HG03521 (cell line): Measurements from ENCODE around the gene FKRP.
A peak's percentile ranks its signal among the peaks of the same experiment; 100 is the strongest.
"Not testable (repeated sequence)": the region's sequence is repeated elsewhere in the genome, so short reads cannot be mapped to it uniquely, and the experiment has no call there.

Source experiments
- ATAC-seq: cut with Tn5 transposase; IDR thresholded peaks from one replicate; pipeline ENCODE4 v1.9.1; 2021; ENCODE audit warnings: mild to moderate bottlenecking, moderate library complexity; ENCODE audit not compliant: unreplicated experiment

Gene FKRP

GRCh38 chr19:46745521-46746280 lies at the start of gene FKRP:
Gene FKRP (plus strand): TSS chr19:46746057. CDS start chr19:46755451, 9,394 bp downstream.
- ATAC-seq, result peak; percentile 45

DNA sequence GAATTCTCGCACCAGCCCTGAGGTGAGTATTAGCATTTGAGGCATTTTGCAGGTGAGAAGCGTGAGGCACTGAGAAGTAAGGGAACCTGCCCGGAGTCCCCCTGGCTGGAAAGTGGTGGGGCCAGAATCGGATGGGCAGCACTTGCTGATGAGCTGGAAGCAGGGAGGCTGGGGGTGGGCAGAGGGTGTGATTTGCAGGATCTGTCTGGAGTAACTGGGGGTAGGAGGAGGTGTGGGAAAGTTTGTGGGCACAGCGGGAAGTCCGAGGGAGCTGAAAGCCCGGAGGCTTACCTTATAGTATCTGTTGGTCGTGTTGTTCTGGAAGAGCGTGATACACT lies 49.0 kb upstream of the FKRP start:
- ATAC-seq, result no peak

DNA sequence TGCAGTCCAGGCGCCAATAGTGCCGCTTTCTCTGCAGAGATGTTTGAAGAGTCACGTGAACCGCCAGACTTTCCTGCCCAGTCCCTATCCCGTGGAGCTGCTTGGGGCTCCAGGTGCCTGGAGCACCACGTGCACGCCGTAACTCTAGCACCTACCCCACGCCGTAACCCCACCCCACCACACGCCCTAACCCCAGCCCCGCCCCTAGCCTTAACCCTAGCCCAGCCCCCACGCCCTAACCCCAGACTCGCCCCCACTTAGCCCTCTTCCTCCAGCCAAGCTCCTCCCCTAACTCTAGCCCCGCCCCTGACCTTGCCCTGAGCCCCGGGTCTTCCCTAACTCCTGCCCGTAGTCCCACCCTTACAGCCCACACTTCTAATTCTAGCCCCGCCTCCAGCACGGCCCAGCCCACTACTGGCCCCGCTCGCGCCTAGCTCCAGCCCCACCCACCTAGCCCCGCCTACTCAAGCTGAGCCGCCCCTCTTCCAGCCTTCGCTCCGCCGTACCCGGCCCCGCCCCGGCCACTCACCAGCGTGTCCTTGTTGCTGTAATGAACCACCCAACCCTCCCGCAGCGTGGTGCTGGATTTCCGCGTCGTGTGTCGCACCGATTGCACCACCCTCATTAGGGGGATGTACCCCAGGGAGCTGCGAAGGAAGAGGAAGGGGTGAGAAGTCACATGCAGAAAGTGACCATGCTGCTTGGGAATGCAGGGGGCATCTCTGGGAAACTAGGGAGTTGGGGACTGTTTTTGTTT lies 48.5 kb upstream of the FKRP start:
- ATAC-seq, result no peak

DNA sequence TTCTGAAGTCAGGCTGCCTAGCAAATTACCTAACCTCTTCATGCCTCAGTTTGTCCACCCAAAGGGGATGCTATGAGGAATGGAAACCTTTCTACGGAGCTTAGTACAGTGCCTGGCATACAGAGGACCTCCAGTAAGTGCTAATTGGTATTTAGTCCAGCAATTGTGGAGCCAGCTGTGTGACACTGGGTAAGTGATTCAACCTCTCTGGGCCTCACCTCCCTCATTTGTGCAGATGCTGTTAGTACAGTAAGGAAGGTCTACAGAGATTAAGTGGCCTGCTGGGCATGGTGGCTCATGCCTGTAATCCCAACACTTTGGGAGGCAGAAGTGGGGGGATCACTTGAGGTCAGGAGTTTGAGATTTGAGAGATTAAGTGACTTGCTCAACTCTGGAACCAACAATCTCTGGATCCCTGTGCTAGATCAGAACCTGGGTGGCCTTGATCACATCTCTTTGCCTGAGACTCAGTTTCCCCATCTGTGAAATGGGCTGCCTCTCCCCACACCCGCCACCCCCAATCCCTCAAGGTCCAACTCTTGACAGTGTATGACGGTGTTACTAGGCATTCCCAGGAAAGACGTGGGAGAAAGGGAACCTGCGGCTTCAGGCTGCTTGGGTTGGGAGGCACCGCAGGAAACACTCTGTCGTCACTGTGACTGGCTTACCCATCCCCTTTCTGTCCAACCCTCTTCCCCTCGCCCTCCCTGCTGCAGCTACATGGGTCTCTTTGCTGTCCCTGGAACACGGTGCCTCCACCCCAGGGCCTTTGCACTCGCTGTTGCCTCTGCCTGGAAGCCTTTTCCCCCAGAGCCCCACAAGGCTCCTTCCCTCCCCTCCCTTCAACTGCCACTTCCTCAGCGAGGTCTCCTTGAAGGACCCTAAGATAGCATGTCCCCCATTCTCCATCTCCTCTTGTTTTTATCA lies 47.2 kb upstream of the FKRP start:
- no peak for ATAC-seq

DNA sequence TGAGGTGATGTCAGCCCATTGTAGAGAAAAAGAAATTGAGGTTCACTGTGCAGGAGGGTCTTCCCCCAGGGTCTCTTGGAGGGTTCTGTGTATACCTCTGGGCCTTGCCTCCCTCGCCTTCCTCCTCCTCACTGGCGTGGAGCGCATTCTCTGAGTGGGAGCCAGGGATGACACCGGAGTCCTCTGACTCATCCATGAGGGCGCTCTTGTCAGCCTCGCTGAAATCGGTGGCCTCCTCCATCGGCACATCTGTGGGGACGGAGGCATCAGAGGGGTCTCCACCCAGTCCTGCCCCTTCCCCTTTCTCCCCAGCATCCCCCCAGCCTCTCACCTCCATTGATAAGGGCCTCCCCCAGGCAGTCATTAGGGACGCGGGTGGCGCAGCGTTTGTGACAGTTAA lies 45.2 kb upstream of the FKRP start:
- ATAC-seq, result no peak

DNA sequence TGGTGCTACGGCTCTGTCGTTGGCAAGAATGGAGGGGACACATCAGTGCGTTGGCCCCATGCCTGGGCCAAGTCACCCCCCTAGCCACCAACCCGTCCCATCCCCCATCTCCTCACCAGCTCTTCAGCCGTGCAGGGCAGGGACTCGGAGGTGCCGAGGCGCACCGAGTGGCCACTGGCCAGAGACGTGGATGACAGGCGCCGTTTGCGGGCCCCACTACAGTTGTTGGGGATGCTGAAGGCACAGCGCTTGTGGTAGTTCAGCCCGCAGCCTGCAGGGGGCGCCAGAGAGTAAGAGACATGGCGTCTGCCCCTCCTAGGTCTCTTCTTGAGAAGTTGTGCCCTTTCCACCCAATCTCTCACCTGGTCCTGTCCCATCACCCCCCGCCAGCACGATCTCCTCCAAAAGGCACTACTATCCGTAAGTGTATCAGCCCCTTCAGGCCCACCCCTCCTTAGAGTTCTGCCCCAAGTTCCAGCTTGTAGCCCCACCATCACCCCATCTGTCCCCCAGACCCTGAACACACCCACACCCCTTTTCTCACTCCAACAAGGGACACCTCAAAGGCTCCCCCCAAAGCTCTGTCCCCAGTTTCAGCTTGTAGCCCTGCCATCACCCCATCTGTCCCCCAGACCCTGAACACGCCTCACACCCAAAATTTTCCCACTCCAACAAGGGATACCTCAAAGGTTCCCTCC lies 41.3 kb upstream of the FKRP start:
- ATAC-seq, result no peak

GRCh38 chr19:46710687-46711086 lies 35.2 kb upstream of the FKRP start:
- no peak for ATAC-seq

- not testable (repeated sequence) for ATAC-seq
Measured at GRCh38 chr19:46712768-46713338, 33.0 kb upstream of the FKRP start.

- ATAC-seq, result no peak
Measured at GRCh38 chr19:46713781-46714443, 31.9 kb upstream of the FKRP start.

- no peak for ATAC-seq
Measured at GRCh38 chr19:46714444-46715106, 31.3 kb upstream of the FKRP start.

- no peak for ATAC-seq
Measured at GRCh38 chr19:46715620-46715974, 30.3 kb upstream of the FKRP start.

GRCh38 chr19:46715975-46716671 lies 29.7 kb upstream of the FKRP start:
- no peak for ATAC-seq

DNA sequence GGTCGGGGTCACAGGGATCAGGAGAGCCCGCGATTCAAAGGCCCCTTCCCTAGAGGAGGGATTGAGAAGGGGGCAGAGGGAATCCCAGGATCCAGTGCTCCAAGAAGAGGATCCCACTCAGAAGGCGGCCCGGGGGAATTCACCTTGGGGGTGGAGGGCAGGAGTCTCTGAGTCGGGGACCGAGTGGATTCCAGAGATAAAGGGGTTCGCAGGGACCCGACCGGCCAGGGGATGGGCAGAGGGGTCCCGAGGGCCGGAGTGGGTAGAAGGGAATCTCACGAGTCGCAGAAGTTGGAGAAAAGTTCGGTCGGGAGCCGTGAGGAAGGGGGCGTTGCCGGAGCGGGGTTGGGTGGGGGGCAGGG lies 29.2 kb upstream of the FKRP start:
- ATAC-seq, result peak; percentile 2

DNA sequence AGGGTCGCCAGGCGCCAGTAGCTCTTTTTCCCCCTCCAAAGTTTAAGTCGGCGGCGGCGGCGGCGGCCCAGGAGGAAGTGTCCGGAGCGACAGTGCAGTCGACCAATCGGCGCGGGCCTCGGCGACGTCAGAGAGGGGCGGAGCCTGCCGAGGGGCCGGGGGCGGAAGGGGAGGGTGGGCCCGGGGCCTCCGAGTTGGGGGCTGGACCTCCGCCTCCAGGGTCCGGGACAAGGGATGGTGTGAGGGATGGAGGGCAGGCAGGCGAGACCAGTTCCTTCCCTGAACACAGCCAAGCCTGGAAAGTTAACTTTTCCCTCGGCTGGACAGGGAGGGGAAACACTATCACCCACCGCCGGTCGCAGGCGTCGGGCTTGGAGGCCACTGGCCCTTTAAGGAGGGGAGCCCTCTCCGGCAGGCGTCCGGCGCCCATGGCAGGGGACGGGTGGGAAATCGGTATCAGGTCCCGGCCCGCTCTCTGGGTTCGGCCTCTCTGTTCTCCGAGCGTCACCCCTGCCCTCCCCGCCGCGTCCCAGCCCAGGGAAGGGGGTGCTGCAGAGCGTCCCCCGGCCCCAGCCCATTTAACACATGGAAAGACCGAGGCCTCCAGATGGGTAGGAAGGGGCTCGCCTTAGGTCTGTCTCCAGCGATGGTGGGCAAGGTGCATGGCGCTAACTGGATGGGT lies 28.7 kb upstream of the FKRP start, which contains the start of gene PRKD2:
PRKD2 (minus strand) TSS at position 81 of the 682 bp plus-strand sequence. CDS start 744 bp downstream, outside the sequence.
- peak; percentile 39 for ATAC-seq

DNA sequence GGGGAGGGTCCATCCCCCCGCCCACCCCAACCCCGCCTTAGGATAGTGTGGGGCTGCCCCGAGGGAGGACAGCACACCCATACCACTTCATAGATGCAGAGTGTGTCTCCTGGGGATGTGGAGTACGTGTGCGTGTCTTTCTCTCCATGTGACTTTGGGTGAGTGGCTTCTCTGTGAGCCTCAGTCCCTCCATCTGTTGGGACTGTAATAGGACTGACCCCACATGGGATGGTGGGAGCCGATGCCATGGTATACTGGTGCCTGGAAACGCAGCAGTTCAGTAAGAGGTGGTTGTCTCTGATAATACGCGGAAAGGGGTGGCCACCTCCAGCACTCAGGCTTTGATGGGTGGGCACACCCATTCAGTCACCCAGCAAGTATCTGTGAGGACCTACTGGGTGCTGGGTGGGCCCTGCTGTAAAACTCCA lies 28.1 kb upstream of the FKRP start:
- ATAC-seq, result no peak

- ATAC-seq, result no peak
Measured at GRCh38 chr19:46718157-46718933, 27.5 kb upstream of the FKRP start.

DNA sequence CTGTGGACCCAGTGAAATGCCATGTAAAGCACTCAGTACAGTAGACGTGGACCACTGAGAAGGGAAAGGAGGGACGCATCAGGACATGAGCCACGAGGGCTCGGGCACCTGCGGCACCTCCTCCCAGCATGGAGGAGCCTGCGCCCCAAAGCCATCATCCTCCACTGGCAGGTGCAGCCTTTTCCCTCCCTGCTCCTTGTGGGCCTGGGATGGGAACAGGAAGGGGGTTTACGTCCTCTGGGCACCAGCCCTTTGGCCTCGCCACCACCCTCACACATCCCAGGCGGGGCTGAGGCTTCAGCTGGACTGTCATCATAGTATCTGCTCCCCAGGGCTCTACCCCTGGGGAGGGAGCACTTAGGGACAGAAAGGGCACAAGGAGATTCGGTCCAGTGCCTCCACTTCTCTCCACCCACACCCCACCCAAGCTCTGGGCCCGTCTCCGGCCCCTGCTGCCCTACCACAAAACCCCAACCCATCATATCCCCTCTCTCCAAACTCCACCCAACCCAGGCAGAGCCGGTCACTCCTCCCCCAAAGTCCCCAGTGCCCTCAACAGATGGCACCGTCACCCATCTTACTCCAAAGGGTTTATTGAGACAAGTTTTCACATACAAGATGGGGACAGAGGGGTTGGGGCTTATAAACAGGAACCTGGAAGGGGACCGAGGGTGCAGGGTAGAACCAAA lies 26.8 kb upstream of the FKRP start:
- ATAC-seq, result no peak
